Muscle of back (tissue), 13 donors: ENCODE measurements around the gene NEGR1. TPM values are rescaled to one million over a fixed set of nuclear protein-coding genes. Genes with fewer than 3 reads are reported as not detected.

ENCODE experiments used
- DNase-seq, 3 donors: peaks; one replicate each; pipeline versions ENCODE4 v3.0.0 to v3.0.0-alpha.2; 2013
- long read RNA-seq, 9 donors: transcript quantifications; one replicate each; lab custom pipeline, GENCODE V29; 2026
- polyA plus RNA-seq, 10 donors: library from polyadenylated mRNA; unstranded; fragments of 120-200 nt; gene quantifications; one replicate each; pipeline ENCODE4 v1.2.1, GENCODE V29; 2013; ENCODE audit not compliant: insufficient read length in 10 of 10

Gene NEGR1
- polyA plus RNA-seq = 10 to 100 TPM; 12.2 to 37.9 (median 23.2) TPM
- long read RNA-seq, donor 1, partial matches to known transcripts = 20 of 20 reads
- long read RNA-seq, donor 1, other reads (novel, unspliced or antisense) = 0 of 20 reads
- long read RNA-seq, donor 2 = 0 reads
- long read RNA-seq, donor 3 = 0 reads
- long read RNA-seq, donor 4, partial matches to known transcripts = 8 of 8 reads
- long read RNA-seq, donor 4, other reads (novel, unspliced or antisense) = 0 of 8 reads
- long read RNA-seq, donor 5, partial matches to known transcripts = 31 of 31 reads
- long read RNA-seq, donor 5, other reads (novel, unspliced or antisense) = 0 of 31 reads
- long read RNA-seq, donor 6, partial matches to known transcripts = 6 of 6 reads
- long read RNA-seq, donor 6, other reads (novel, unspliced or antisense) = 0 of 6 reads
- long read RNA-seq, donor 7, partial matches to known transcripts = 9 of 9 reads
- long read RNA-seq, donor 7, other reads (novel, unspliced or antisense) = 0 of 9 reads
- long read RNA-seq, donor 8 = 0 reads
- long read RNA-seq, donor 9 = 0 reads

DNA sequence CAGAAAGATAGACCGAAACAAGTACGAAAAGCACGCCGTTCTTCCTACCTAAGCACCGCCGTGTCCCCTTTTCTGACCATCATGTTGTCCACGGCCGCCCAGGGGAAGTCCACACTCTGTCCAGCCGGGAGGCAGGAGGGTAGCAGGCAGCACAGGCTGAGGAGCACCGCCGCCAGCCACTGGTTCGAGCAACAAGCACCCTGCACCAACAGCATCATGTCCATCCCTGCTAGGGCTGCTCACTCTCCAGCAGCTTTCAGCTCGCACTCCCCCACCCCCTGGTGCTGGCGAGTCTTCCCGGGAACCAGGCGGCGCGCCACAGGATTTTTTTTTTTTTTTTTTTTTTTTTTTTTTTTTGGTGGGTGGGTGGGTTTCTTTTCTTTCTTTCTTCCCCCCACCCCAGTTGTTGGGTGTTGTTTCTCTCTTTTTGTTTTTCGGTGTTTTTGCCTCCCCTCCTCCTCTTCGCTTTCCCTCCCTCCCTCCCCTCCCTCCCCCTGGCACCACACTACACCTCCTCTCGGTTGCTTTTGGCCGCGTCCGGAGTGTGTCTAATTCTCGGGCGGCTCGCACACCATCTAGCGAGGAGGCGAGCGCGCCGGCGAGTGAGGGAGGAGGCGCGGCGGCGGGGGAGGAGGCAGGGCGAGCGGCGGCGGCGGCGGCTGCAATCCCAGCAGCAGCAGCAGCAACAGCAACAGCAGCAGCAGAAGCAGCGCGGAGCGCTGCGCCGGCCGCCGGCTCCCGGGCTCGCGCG, at the start of gene NEGR1:
Gene NEGR1, minus strand, starts transcription at position 269 of the 751 bp plus-strand sequence.
- peak; percentile 89 to 96 (median 94) for DNase-seq

GRCh38 chr1:72326494-72326893, 44.2 kb upstream of the NEGR1 start:
- no peak for DNase-seq

GRCh38 chr1:72324451-72324850, 42.1 kb upstream of the NEGR1 start:
- no peak for DNase-seq

DNA sequence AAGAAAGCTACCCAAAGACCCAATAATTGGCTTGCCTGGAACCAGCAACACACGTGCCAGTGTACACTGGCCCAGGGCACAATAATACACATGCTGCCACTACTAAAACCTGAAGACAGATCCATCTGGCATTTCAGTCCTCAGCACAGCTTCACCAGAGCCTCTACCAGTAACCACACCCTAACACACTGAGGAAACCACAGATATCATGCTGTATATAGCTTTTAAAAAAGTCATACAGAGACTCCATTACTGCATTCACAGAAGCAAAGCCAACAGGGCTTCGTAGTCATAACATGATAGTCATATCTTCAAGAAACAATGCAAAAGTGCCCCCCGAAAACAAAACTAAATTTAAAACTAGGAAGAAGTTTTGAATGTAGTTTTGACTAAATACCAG, 40.6 kb upstream of the NEGR1 start:
- no peak for DNase-seq

DNA sequence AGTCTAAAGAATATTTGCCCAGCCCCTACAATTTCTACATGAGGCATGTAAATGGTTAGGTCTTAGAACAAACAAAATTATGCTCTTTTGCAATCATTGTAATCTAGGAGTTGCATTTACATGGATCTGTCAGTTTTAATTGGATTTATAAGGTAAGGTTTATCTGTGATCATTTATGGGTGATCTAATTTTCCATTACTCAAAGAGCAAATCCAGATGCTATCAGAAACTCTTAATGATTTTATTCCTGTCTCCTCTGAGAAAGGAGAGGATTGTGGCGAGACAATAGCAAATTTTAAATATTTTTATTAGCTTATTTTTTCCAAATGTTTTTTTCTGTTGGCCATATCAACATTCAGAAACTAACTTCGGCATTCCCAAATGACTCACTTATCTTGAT, 14.2 kb upstream of the NEGR1 start:
- DNase-seq = no peak

GRCh38 chr1:72288886-72289285, 6.5 kb upstream of the NEGR1 start:
- DNase-seq = no peak

GRCh38 chr1:72286401-72286800, 4.1 kb upstream of the NEGR1 start:
- DNase-seq = no peak

- peak in 2 of 3 donors; percentile 46 to 77 for DNase-seq
Observed at GRCh38 chr1:72285074-72285425, 2.7 kb upstream of the NEGR1 start.

DNA sequence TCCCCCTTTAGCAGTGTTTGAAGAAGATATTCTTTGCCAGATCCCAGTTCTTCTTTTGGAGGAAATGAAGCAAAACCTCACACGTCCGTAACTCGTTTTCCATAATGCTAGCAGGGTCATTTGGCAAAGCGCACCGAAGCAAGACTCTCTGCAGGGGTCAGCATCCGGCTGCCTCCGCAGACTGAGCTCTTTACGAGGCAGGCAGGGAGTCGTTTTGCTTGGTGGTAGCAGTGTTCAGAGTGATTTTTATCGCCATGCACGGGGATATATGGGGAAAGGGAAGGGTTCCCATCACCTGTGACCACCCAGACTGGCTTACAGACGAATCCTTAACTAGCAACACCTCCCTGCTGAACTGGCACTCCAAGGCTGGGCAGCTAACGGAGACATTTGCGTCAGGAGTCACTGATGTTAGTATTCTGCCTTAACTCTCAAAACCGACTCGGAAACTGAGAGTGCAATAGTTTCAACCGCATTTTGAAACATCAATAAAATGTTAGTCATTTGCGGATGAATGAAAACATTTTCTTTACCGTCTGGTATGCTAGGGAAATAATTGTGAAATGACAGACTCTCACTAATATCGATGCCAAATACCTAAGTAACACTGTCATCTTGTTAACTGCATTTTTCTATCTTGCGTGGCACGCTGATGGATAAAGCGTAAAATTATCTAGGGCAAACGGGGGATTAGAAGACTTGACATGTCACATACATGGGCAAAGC, 2.2 kb upstream of the NEGR1 start:
- DNase-seq = peak; percentile 75 to 94 (median 91)

GRCh38 chr1:72284084-72284347, 1.7 kb upstream of the NEGR1 start:
- no peak for DNase-seq

- peak; percentile 80 to 97 (median 90) for DNase-seq
Observed at GRCh38 chr1:72283307-72284083, 1.2 kb upstream of the NEGR1 start.

DNA sequence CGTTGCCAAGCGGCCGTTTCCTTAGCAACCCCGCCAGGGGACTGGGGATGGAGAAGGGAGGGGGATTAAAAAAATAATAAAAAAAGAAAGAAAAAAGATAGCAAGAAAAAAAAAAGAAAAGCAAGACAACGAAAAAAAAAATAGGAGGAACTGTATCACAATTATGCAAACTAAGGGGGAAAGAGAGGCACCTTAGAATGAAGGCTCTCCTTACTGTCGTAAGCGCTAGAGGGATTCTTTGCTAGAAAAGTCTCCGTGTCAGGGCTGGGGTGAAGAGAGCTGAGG, 625 bp upstream of the NEGR1 start:
- DNase-seq = no peak

DNA sequence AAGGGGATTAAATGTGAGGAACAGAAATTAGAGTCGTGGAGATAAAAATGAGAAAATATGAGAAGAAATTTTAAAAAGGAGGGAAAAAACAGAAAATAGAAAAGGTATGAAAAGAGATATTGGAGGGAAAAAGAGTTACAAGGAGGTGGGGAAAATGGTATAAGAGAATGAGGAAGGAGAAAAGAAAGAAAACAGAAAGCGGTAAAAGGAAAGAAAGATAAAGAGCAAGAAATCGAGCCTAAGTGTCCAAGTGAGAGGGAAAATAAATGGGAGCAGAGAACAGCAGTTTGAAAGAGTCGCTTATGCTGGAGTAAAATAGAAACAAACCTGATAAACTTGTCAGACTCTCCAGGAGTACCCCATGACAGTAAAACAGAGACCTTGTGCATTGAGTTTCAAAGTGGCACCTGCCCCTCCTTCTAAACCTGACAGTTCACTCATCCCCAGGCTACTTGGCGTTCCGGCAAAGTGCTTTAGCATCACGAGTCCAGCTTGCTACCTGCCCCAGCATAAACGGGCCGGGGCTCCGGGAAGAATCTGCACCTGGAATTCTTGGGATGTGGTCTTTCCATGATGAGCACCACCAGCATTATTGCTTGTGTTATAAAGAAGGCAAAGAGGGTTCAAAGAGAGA, 585 bp downstream of the NEGR1 start:
- DNase-seq = peak in 2 of 3 donors; percentile 16 to 30

DNA sequence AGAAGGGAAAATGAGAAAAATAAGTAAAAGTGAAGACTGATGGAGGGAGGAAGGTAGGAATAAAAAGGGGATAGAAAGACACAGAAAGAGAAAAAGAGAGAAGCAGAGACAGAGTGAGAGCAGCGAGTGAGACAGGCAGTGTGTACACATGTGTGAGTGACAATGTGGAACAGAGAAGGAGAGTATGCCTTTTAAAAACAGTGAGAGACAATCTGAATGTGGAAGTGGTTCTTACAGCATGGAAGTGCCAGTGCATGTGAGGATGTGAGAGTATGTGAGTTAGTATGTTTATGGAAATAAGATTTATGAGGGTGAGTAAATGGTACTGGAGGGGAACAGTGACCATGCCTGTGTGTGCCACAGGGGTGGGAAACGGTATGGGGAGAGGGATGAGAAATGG, 1.2 kb downstream of the NEGR1 start:
- DNase-seq = peak in 2 of 3 donors; percentile 26 to 59

DNA sequence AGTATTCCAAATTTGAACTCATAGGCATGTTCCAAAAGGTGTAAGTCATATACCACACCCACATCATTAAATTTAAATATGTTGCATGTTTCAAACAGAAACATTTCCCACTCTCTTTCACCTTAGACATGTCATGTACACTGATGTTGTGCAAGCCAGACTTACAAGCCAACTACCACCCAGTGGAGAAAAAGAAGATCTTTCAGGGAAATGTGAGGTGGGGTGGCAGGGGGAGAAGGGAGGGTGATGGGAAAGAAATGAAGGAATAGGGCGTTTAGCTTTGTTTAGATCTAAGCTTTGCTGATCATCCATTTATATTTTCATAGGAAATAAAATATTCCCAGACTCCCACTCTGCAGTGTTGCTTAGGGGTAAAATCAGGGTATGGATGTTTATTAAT, 1.6 kb downstream of the NEGR1 start:
- DNase-seq = peak in 1 of 3 donors; percentile 19

- peak in 1 of 3 donors; percentile 15 for DNase-seq
Observed at GRCh38 chr1:72280131-72280530, 2.2 kb downstream of the NEGR1 start.

- no peak for DNase-seq
Observed at GRCh38 chr1:72278461-72278860, 3.9 kb downstream of the NEGR1 start.

DNA sequence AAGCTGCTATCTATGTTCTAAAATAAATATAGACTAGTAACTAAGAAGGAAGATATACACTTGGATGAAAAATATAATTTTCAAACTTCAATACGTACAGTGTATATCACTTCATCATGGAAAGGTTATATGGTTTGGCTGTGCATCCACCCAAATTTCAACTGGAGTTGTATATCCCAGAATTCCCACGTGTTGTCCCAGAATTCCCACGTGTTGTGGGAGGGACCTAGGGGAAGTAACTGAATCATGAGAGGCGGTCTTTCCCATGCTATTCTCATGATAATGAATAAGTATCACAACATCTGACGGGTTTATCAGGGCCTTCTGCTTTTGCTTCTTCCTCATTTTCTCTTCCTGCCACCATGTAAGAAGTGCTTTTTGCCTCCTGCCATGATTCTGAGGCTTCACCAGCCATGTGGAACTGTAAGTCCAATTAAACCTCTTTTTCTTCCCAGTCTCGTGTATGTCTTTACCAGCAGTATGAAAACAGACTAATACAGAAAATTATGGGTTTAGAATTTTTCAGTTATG, 10.7 kb downstream of the NEGR1 start:
- no peak for DNase-seq

GRCh38 chr1:72262735-72263134, 19.6 kb downstream of the NEGR1 start:
- DNase-seq = no peak

- peak; percentile 41 to 82 (median 70) for DNase-seq
Observed at GRCh38 chr1:72253132-72253531, 29.2 kb downstream of the NEGR1 start.

DNA sequence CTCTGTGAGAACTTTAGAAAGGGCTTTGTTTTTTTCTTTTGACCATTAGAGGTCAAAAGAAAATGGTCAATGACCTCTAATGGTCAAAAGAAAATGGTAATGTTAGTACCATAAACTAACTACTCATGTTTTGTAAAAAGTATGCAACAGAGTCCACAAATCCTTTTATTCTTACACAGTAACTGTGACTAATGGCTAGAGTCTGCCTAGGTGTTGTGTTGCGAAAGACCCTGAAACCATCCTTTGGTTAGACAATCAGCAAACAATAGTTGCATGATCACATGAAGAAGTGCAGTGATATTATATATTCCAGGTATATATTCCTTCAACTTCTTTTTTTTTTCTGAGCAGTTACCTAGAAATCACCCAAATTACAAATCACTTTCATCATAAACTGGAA, 40.9 kb downstream of the NEGR1 start:
- no peak for DNase-seq
